Sigmoid colon (tissue), 4 donors: Measurements from ENCODE around the gene SLX4IP.

Experiments used
- CTCF ChIP-seq, 4 experiments: fragments of 450-650 bp in 3 of 4; fragments of 200-600 bp in 1 of 4; IDR thresholded peaks; one replicate each; pipeline ENCODE4 v1.5.1; 2016 to 2019; ENCODE audit warnings: antibody characterized with exemption in 4 of 4, mild to moderate bottlenecking in 3 of 4, moderate library complexity in 2 of 4
- EP300 ChIP-seq, 4 donors: sonication (generic); formaldehyde crosslinking; IDR thresholded peaks; one replicate each; pipeline ENCODE4 v1.6.1; 2017; ENCODE audit warnings: antibody characterized with exemption in 4 of 4
- POLR2A ChIP-seq, 2 donors: fragments of 450-650 bp; IDR thresholded peaks; one replicate each; pipeline ENCODE4 v1.6.1; 2016; ENCODE audit warnings: antibody characterized with exemption in 2 of 2, mild to moderate bottlenecking in 2 of 2, moderate library complexity in 2 of 2

- TF ChIP-seq POLR2A (IDR thresholded peaks at IDR 0.05): no peak
- no peak for TF ChIP-seq CTCF (IDR thresholded peaks at IDR 0.05)
- TF ChIP-seq EP300 (IDR thresholded peaks at IDR 0.05): no peak
Measured at GRCh38 chr20:10654630-10655029, 219.5 kb downstream of the SLX4IP start.
